Liver (tissue), 2 donors: Measurements from ENCODE around the gene MECP2.

Experiments
- FOXA2 ChIP-seq: IDR thresholded peaks from 2 replicates; pipeline ENCODE4 v1.6.1; 2016; ENCODE audit warnings: antibody characterized with exemption
- TF ChIP-seq, protein P1 (sequence below): fragments of 150-350 bp; IDR thresholded peaks from 2 replicates; pipeline ENCODE4 v1.5.1; 2017; ENCODE audit warnings: improper control_type of control experiment, low read depth, low read length; ENCODE audit not compliant: missing input control
- donor health status: healthy.

GRCh38 chrX:154040307-154040756, 57.2 kb downstream of the MECP2 start:
- no peak for TF ChIP-seq FOXA2
- TF ChIP-seq, protein P1, sequence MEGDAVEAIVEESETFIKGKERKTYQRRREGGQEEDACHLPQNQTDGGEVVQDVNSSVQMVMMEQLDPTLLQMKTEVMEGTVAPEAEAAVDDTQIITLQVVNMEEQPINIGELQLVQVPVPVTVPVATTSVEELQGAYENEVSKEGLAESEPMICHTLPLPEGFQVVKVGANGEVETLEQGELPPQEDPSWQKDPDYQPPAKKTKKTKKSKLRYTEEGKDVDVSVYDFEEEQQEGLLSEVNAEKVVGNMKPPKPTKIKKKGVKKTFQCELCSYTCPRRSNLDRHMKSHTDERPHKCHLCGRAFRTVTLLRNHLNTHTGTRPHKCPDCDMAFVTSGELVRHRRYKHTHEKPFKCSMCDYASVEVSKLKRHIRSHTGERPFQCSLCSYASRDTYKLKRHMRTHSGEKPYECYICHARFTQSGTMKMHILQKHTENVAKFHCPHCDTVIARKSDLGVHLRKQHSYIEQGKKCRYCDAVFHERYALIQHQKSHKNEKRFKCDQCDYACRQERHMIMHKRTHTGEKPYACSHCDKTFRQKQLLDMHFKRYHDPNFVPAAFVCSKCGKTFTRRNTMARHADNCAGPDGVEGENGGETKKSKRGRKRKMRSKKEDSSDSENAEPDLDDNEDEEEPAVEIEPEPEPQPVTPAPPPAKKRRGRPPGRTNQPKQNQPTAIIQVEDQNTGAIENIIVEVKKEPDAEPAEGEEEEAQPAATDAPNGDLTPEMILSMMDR = no peak
